ENCODE measurements around the gene PLEKHJ1.
"Not testable (repeated sequence)": the region's sequence is repeated elsewhere in the genome, so short reads cannot be mapped to it uniquely, and the experiment has no call there.

PLEKHJ1 gene

DNA sequence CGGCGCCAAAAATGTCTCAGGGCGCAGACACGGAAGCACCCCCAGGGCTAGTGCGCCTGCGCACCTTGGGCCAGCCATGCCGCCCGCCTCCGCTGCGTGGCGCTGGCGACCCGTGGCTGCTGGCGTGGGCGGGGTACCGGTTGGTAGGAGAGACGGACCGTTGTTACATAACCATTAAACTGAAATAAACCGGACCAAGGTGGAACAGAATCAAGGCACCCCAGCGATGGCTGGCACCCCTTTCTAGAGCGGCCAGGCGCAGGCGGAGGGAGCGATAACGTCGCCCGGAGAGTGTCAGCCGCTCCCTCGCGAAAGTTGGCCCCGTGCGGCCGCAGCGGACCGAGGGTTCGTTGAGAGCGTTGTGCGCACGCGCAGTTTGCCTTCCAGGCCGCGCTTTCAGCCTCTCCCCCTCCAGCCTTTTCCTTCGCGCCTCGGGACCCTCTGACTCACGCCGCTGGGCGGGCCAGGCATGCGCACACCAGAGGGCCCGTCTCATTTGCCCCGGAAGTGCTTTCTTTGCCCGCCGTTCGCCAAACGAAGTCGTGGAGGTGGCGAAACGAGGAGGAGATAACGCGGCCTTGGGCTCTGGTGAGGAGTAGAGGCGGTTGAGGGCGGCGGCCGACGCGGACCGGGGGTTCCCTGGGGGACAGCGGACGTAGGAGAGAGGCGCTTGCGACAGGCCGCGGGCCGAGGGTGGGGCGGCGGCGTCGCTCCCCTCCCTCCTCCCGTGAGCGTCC lies at the start of gene PLEKHJ1, which contains the start of gene SF3A2:
PLEKHJ1 (minus strand) TSS at position 16 of the 737 bp plus-strand sequence. CDS start 81 bp downstream, outside the sequence.
SF3A2 (plus strand) TSS at position 511 of the 737 bp plus-strand sequence. CDS start 6,595 bp downstream, outside the sequence.
- peak; percentile 98 for DNase-seq

- DNase-seq, result no peak
Observed at GRCh38 chr19:2283835-2284507, 47.8 kb upstream of the PLEKHJ1 start.

DNA sequence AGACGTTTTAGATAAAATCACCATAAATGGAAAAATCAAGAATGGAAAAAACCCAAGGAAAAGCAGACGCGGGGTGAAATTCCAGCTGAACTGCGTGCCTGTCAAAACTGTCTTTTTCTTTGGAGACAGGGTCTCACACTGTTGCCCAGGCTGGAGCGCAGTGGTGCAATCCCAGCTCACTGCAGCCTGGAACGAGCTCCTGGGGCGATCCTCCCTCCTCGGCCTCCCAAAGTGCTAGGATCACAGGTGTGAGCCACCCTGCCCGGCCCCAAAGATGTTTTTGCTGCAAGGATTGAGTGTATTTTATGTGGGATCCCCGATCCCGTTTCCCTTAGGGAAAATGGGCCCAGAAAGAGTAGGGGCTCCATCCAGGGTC lies 46.7 kb upstream of the PLEKHJ1 start:
- DNase-seq, result no peak

- no peak for DNase-seq
Observed at GRCh38 chr19:2282062-2282861, 46.1 kb upstream of the PLEKHJ1 start, which contains the start of gene PEAK3. TSS of gene PEAK3 (minus strand) at chr19:2282175. CDS start at chr19:2280931, 1,244 bp downstream.

GRCh38 chr19:2281265-2282061 lies 45.3 kb upstream of the PLEKHJ1 start:
- DNase-seq, result not testable (repeated sequence)

GRCh38 chr19:2280633-2281264 lies 44.6 kb upstream of the PLEKHJ1 start:
- DNase-seq, result no peak

- no peak for DNase-seq
Observed at GRCh38 chr19:2278459-2279158, 42.5 kb upstream of the PLEKHJ1 start.

GRCh38 chr19:2277138-2277537 lies 41.0 kb upstream of the PLEKHJ1 start:
- DNase-seq, result no peak

GRCh38 chr19:2276429-2276986 lies 40.4 kb upstream of the PLEKHJ1 start:
- no peak for DNase-seq

DNA sequence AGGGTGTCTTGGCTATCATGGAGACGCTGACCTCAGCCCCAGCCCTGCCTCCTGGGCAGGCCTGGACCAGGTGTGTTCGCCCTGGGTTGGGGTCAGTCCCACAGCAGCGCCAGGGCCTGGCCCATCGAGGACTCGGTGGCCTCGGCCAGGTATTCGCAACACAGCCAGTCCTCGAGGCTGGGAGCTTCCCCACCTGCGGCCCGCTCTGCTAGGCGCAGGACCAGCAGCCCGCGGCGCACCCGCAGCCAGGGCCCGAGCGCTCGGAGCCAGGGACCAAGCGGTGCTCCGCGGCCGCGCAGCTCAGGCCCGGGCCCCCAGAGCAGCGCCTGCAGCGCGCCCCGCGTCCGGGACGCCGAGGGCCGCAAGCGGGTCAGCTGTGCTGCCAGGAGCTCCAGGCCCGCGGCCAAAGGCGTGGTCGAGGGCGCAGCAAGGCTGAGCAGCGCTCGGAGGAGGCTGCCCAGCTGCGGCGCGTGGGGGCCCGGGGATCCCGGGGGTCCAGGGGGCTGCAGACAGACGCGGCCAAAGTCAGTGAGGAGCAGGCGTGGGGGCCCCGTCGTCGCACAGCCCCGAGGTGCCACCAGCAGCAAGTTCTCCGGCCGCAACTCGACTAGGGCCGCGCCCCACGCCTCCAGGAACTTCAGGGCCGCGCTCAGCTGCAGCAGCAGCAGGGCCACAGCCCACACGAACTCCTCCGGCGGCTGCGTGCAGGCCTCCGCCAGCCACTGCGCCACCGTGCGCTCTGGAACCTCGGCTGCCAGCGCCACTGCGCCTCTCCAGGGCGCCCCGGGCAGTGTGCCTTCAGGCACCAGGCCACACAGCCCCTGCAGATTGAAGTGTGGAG lies 39.7 kb upstream of the PLEKHJ1 start:
- no peak for DNase-seq

GRCh38 chr19:2274931-2275535 lies 38.9 kb upstream of the PLEKHJ1 start:
- DNase-seq, result peak; percentile 43

DNA sequence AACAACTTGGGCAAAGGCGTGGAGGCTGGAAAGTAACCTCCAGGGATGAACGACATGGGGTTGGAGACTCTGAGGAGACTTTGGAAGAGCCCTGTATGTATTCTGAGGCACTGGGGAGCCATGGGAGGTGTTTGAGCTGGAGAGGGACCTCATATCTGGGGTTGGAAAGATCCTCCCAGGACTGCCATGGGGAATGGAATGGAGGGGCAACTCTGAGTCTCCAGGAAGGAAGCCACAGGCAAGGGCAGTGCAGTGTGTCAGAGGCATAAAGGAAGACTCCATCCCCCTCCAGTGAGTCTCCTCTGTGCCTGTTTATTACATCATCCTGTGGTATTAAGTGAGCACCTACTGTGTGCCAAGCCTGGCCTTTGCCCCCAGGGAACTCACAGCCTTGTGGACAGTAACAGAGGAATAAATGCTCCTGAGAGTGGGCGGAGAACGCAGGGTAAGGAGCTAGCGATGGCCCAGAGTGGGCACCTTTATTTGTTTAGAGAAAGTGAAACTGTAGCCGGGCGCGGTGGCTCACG lies 38.1 kb upstream of the PLEKHJ1 start:
- no peak for DNase-seq

- peak; percentile 86 for DNase-seq
Observed at GRCh38 chr19:2273356-2274184, 37.4 kb upstream of the PLEKHJ1 start.

DNA sequence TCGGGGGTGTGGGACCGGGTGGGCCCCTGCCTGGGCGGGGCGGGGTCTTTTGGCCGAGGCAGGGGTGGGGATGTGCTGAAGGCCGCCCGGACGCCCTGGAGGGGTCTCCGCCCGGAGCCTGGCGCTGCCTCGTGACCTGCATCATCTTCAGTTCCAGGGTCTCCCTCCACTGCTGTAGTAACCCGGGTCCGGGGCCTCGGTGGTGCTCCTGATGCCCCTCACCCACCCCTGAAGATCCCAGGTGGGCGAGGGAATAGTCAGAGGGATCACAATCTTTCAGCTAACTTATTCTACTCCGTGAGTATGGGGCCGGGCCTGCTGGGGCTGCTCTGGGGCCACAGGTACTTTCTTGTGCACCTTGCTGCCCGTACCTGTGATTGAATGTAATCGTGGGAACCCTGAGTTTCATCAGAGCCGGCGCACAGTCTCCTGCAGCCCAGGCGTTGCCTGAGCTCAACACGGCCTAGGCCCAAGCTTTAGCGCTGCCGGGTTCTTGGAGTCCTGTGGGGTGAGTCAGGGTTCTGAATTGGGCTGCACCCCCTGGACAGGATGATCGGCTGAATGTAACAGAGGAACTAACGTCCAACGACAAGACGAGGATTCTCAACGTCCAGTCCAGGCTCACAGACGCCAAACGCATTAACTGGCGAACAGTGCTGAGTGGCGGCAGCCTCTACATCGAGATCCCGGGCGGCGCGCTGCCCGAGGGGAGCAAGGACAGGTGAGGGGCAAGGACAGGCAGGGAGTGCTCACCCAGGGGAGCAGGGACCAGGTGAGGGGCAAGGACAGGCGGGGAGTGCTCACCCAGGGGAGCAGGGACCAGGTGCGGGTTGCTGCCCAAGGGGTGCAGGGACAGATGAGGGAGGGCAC lies 35.3 kb upstream of the PLEKHJ1 start:
- no peak for DNase-seq

GRCh38 chr19:2270423-2271233 lies 34.5 kb upstream of the PLEKHJ1 start:
- peak; percentile 68 for DNase-seq

GRCh38 chr19:2270157-2270422 lies 34.0 kb upstream of the PLEKHJ1 start:
- DNase-seq, result no peak

Data from activated CD4-positive, alpha-beta T cell treated with anti-CD3 and anti-CD28 coated beads, Interleukin-2, amount 50 U/mL, for 16 hours (primary cell).